ENCODE data around the gene ADGB.

The ADGB gene

DNA sequence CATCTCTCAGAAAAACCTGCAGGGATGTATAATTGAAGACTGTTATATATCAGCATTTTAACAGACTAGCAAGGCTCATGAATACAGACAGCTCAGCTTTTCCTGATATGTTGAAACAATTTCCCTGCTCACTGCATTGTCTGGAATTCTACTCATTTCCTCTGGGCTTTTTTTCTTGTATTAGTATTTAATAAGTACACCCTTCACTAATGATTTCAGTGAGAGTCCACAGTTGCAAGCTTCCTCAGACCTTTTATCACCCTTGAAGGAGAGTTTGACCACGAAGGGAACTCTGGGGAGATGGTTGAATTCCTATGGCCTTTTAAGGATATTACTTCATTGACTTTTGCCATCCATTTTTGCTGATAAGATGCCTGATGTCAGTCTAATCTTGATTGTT lies 248.7 kb downstream of the ADGB start:
- no peak overlapping the region for H3K23ac ChIP-seq (ENCODE audit: low read length)
- H3K4ac ChIP-seq (ENCODE audit: low read depth, low read length): no peak overlapping the region
- H2BK12ac ChIP-seq (ENCODE audit: low read length): no peak overlapping the region
- no peak overlapping the region for H3K18ac ChIP-seq (ENCODE audit: low read length)
- H3K36me3 ChIP-seq (ENCODE audit: control insufficient read depth in 1 of 2, insufficient read depth in 2 of 2, low read length in 2 of 2): no peaks in the 10 kb centered on the region
- H4K91ac ChIP-seq (ENCODE audit: low read depth, low read length): no peak overlapping the region
- H2BK5ac ChIP-seq (ENCODE audit: low read depth, low read length, poor library complexity): no peak overlapping the region
- peaks cover 18% of the 10 kb centered on the region for H3K79me1 ChIP-seq (ENCODE audit: low read length)
- DNase-seq: peak in 1 of 2 donors; percentile 18
- no peak overlapping the region for H2BK120ac ChIP-seq (ENCODE audit: insufficient read depth, low read length, poor library complexity)
- H3K27me3 ChIP-seq (ENCODE audit: insufficient read depth, low read length): no peaks in the 10 kb centered on the region
- no peak overlapping the region for H3K4me2 ChIP-seq (ENCODE audit: low read length)
- no peak overlapping the region for H2AK5ac ChIP-seq (ENCODE audit: low read length)
- H2AFZ ChIP-seq (ENCODE audit: insufficient read depth, low read length, poor library complexity): no peak overlapping the region
- H3K4me1 ChIP-seq (ENCODE audit: control insufficient read depth in 1 of 2, insufficient read depth in 2 of 2, low read length in 2 of 2): peaks cover 13 to 17% of the 10 kb centered on the region in 2 experiments
- H3K9ac ChIP-seq (ENCODE audit: low read length): no peak overlapping the region
- H3K4me3 ChIP-seq (ENCODE audit: low read depth, low read length): no peak overlapping the region
- H3K79me2 ChIP-seq (ENCODE audit: control insufficient read depth, insufficient read depth, low read length, poor library complexity): no peaks in the 10 kb centered on the region
- H4K12ac ChIP-seq (ENCODE audit: low read depth, low read length): no peak overlapping the region
- peak overlapping the region; percentile 27 for H3K27ac ChIP-seq (ENCODE audit: low read depth, low read length)
- H3K14ac ChIP-seq (ENCODE audit: low read length): no peak overlapping the region
- WGBS (ENCODE audit: extremely low coverage, insufficient coverage, insufficient read length): no CpG with 5 or more reads among the region's 1 CpG
- no peak overlapping the region for H4K8ac ChIP-seq (ENCODE audit: low read depth, low read length)
- peaks cover 6% of the 10 kb centered on the region for H3K9me3 ChIP-seq (ENCODE audit: insufficient read depth, low read depth, low read length)

DNA sequence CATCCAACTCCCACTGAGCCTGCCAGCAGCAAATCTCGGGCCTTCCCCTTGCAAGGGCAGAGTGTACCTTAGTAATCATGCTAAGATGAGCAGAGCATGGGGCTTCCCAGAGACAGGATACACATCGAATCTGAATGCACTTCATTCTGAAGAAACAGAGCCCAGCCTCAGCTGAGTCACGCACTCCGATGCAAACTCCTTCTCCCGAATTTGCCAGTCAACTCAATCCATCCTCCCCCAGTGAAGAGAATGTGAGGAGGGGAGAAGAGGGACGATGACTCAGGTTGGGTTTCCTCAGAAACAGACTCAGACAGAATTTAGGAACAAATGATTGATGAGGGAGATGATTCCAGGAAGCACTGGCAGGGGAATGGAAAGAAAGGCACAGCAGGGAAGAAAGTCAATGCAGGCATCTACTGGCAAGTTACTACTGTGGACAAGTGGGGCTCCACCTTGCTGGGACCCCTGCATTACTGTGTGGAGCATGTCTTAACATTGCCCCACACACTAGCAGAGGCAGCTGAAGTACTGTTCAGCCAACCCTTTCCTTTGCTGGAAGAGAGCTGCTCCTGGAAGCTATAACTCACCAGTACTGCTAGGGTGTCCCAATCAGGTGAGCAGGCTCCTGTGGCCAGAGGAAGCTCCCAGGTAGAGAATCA lies 251.6 kb downstream of the ADGB start:
- no peaks in the 10 kb centered on the region for H3K36me3 ChIP-seq (ENCODE audit: control insufficient read depth in 1 of 2, insufficient read depth in 2 of 2, low read length in 2 of 2)
- peaks cover 22% of the 10 kb centered on the region for H3K79me1 ChIP-seq (ENCODE audit: low read length)
- DNase-seq: no peak
- peak overlapping the region; percentile 80 for H3K27ac ChIP-seq (ENCODE audit: low read depth, low read length)
- peak overlapping the region; percentile 67 for H3K14ac ChIP-seq (ENCODE audit: low read length)
- H3K79me2 ChIP-seq (ENCODE audit: control insufficient read depth, insufficient read depth, low read length, poor library complexity): no peaks in the 10 kb centered on the region
- no peak overlapping the region for H3K23ac ChIP-seq (ENCODE audit: low read length)
- peak overlapping the region; percentile 11 for H2AFZ ChIP-seq (ENCODE audit: insufficient read depth, low read length, poor library complexity)
- peak overlapping the region; percentile 88 for H2BK12ac ChIP-seq (ENCODE audit: low read length)
- peaks cover 5% of the 10 kb centered on the region for H3K9me3 ChIP-seq (ENCODE audit: insufficient read depth, low read depth, low read length)
- H4K91ac ChIP-seq (ENCODE audit: low read depth, low read length): peak overlapping the region; percentile 95
- H3K4me1 ChIP-seq (ENCODE audit: control insufficient read depth in 1 of 2, insufficient read depth in 2 of 2, low read length in 2 of 2): peaks cover 13 to 18% of the 10 kb centered on the region in 2 experiments
- no peaks in the 10 kb centered on the region for H3K27me3 ChIP-seq (ENCODE audit: insufficient read depth, low read length)
- H2AK5ac ChIP-seq (ENCODE audit: low read length): peak overlapping the region; percentile 88
- peak overlapping the region; percentile 13 for H3K4ac ChIP-seq (ENCODE audit: low read depth, low read length)
- no peak overlapping the region for H4K12ac ChIP-seq (ENCODE audit: low read depth, low read length)
- WGBS (ENCODE audit: extremely low coverage, insufficient coverage, insufficient read length): no CpG with 5 or more reads among the region's 6 CpGs
- H3K9ac ChIP-seq (ENCODE audit: low read length): no peak overlapping the region
- peak overlapping the region; percentile 56 for H4K8ac ChIP-seq (ENCODE audit: low read depth, low read length)
- peak overlapping the region; percentile 55 for H2BK5ac ChIP-seq (ENCODE audit: low read depth, low read length, poor library complexity)
- H3K18ac ChIP-seq (ENCODE audit: low read length): peak overlapping the region; percentile 65
- H3K4me3 ChIP-seq (ENCODE audit: low read depth, low read length): no peak overlapping the region
- peak overlapping the region; percentile 85 for H2BK120ac ChIP-seq (ENCODE audit: insufficient read depth, low read length, poor library complexity)
- no peak overlapping the region for H3K4me2 ChIP-seq (ENCODE audit: low read length)

DNA sequence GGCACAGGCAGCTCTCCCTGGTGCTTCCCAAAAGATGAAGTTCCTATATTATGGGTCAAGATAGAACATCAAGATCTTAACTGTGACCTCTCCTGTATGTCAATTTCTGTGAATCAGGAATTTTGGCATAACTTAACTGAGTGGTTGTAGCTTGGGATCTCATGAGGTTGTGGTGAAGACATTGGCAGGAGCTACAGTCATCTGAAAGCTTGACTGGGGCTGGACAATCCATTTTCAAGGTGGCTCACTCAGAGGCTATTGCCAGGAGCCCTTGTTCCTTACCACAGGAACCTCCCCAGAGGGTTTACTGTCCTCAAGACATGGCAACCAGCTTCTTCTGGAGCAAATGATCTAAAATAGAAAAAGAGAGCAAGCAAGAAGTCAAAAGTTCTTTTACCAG lies 252.2 kb downstream of the ADGB start:
- H2BK5ac ChIP-seq (ENCODE audit: low read depth, low read length, poor library complexity): peak overlapping the region; percentile 55
- H3K9ac ChIP-seq (ENCODE audit: low read length): no peak overlapping the region
- H3K36me3 ChIP-seq (ENCODE audit: control insufficient read depth in 1 of 2, insufficient read depth in 2 of 2, low read length in 2 of 2): no peaks in the 10 kb centered on the region
- H2AFZ ChIP-seq (ENCODE audit: insufficient read depth, low read length, poor library complexity): no peak overlapping the region
- H3K9me3 ChIP-seq (ENCODE audit: insufficient read depth, low read depth, low read length): peaks cover 5% of the 10 kb centered on the region
- no peaks in the 10 kb centered on the region for H3K79me2 ChIP-seq (ENCODE audit: control insufficient read depth, insufficient read depth, low read length, poor library complexity)
- H3K27me3 ChIP-seq (ENCODE audit: insufficient read depth, low read length): no peaks in the 10 kb centered on the region
- DNase-seq: no peak
- H3K27ac ChIP-seq (ENCODE audit: low read depth, low read length): peak overlapping the region; percentile 80
- H3K4ac ChIP-seq (ENCODE audit: low read depth, low read length): peak overlapping the region; percentile 64
- no peak overlapping the region for H4K12ac ChIP-seq (ENCODE audit: low read depth, low read length)
- peak overlapping the region; percentile 88 for H2BK12ac ChIP-seq (ENCODE audit: low read length)
- H3K18ac ChIP-seq (ENCODE audit: low read length): peak overlapping the region; percentile 65
- no peak overlapping the region for H3K23ac ChIP-seq (ENCODE audit: low read length)
- no peak overlapping the region for H3K4me3 ChIP-seq (ENCODE audit: low read depth, low read length)
- H3K14ac ChIP-seq (ENCODE audit: low read length): peak overlapping the region; percentile 67
- H4K91ac ChIP-seq (ENCODE audit: low read depth, low read length): peak overlapping the region; percentile 95
- H2AK5ac ChIP-seq (ENCODE audit: low read length): peak overlapping the region; percentile 88
- peaks cover 13 to 20% of the 10 kb centered on the region in 2 experiments for H3K4me1 ChIP-seq (ENCODE audit: control insufficient read depth in 1 of 2, insufficient read depth in 2 of 2, low read length in 2 of 2)
- peak overlapping the region; percentile 56 for H4K8ac ChIP-seq (ENCODE audit: low read depth, low read length)
- H3K79me1 ChIP-seq (ENCODE audit: low read length): peaks cover 25% of the 10 kb centered on the region
- H2BK120ac ChIP-seq (ENCODE audit: insufficient read depth, low read length, poor library complexity): peak overlapping the region; percentile 85
- no peak overlapping the region for H3K4me2 ChIP-seq (ENCODE audit: low read length)

DNA sequence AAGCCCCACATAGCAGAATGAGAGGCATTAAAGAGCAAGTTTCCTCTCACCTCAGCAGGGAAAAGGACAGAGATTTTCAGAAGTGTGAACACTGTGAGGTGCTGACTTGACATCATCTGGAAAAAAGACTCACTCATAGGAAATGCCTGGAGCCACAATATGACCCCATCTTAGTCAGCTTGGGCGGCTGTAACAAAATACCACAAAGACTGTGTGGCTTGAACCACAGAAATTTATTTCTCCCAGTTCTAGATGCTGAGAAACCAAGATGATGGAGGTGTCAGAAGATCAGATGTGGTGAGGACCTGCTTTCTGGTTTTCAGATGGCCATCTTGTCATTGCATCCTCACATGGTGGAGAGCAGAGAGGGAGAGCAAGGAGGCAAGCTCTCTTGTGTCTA lies 253.1 kb downstream of the ADGB start:
- H3K4ac ChIP-seq (ENCODE audit: low read depth, low read length): no peak overlapping the region
- no peak for DNase-seq
- H3K36me3 ChIP-seq (ENCODE audit: control insufficient read depth in 1 of 2, insufficient read depth in 2 of 2, low read length in 2 of 2): no peaks in the 10 kb centered on the region
- H2BK120ac ChIP-seq (ENCODE audit: insufficient read depth, low read length, poor library complexity): no peak overlapping the region
- H2AFZ ChIP-seq (ENCODE audit: insufficient read depth, low read length, poor library complexity): no peak overlapping the region
- H3K79me1 ChIP-seq (ENCODE audit: low read length): peaks cover 25% of the 10 kb centered on the region
- no peak overlapping the region for H3K27ac ChIP-seq (ENCODE audit: low read depth, low read length)
- no CpG with 5 or more reads among the region's 1 CpG for WGBS (ENCODE audit: extremely low coverage, insufficient coverage, insufficient read length)
- no peak overlapping the region for H2AK5ac ChIP-seq (ENCODE audit: low read length)
- H3K79me2 ChIP-seq (ENCODE audit: control insufficient read depth, insufficient read depth, low read length, poor library complexity): no peaks in the 10 kb centered on the region
- no peak overlapping the region for H3K18ac ChIP-seq (ENCODE audit: low read length)
- no peak overlapping the region for H3K4me2 ChIP-seq (ENCODE audit: low read length)
- no peak overlapping the region for H3K9ac ChIP-seq (ENCODE audit: low read length)
- no peak overlapping the region for H2BK5ac ChIP-seq (ENCODE audit: low read depth, low read length, poor library complexity)
- peak overlapping the region; percentile 19 for H4K91ac ChIP-seq (ENCODE audit: low read depth, low read length)
- no peak overlapping the region for H3K14ac ChIP-seq (ENCODE audit: low read length)
- H3K4me1 ChIP-seq (ENCODE audit: control insufficient read depth in 1 of 2, insufficient read depth in 2 of 2, low read length in 2 of 2): peaks cover 13 to 20% of the 10 kb centered on the region in 2 experiments
- H3K23ac ChIP-seq (ENCODE audit: low read length): no peak overlapping the region
- no peak overlapping the region for H4K8ac ChIP-seq (ENCODE audit: low read depth, low read length)
- no peak overlapping the region for H3K4me3 ChIP-seq (ENCODE audit: low read depth, low read length)
- no peaks in the 10 kb centered on the region for H3K27me3 ChIP-seq (ENCODE audit: insufficient read depth, low read length)
- H2BK12ac ChIP-seq (ENCODE audit: low read length): peak overlapping the region; percentile 83
- peaks cover 5% of the 10 kb centered on the region for H3K9me3 ChIP-seq (ENCODE audit: insufficient read depth, low read depth, low read length)
- no peak overlapping the region for H4K12ac ChIP-seq (ENCODE audit: low read depth, low read length)

Data from trophoblast cell (in vitro differentiated cells and primary cell).